Thyroid gland (tissue), 4 donors: Measurements from ENCODE around the gene LRRC4. TPM values are rescaled to one million over a fixed set of nuclear protein-coding genes. Genes with fewer than 3 reads are reported as not detected.

Experiments
- DNase-seq, 2 donors: peaks; one replicate each; pipeline ENCODE4 v3.0.0-alpha.2; 2019
- H3K27ac ChIP-seq, 3 donors: fragments of 200-600 bp; sonication (generic); 1 replicate in 2 of 3; 2 replicates in 1 of 3; pipeline ENCODE4 v1.5.1; 2016 to 2019; ENCODE audit warnings: mild to moderate bottlenecking in 1 of 3, moderate library complexity in 1 of 3
- H3K27me3 ChIP-seq: fragments of 200-600 bp; sonication (generic); one replicate; pipeline ENCODE4 v1.5.1; 2019
- H3K36me3 ChIP-seq, 2 donors: fragments of 200-600 bp; sonication (generic); one replicate each; pipeline ENCODE4 v1.5.1; 2016 to 2019
- H3K4me1 ChIP-seq, 2 donors: fragments of 200-600 bp; sonication (generic); one replicate each; pipeline ENCODE4 v1.5.1; 2017 to 2019
- H3K4me3 ChIP-seq, 3 donors: fragments of 200-600 bp; sonication (generic); replicated peaks in 1 of 3; 1 replicate in 2 of 3; 2 replicates in 1 of 3; pipeline ENCODE4 v1.5.1; 2016; ENCODE audit warnings: mild to moderate bottlenecking in 1 of 3
- H3K9me3 ChIP-seq: fragments of 200-600 bp; sonication (generic); one replicate; pipeline ENCODE4 v1.5.1; 2017
- POLR2A ChIP-seq, 2 donors: fragments of 450-650 bp; IDR thresholded peaks; one replicate each; pipeline ENCODE4 v1.6.1; 2017; ENCODE audit warnings: antibody characterized with exemption in 2 of 2, mild to moderate bottlenecking in 2 of 2, moderate library complexity in 1 of 2
- WGBS, 2 donors: methylation state at CpG; one replicate each; pipeline ENCODE4 v1.1.5; 2017; 5-methylcytosine and 5-hydroxymethylcytosine counted together
- intact Hi-C: fragments of 100-400 bp; cut with DNase I; formaldehyde crosslinking; loops from one replicate; pipeline ENCODE4 v1.15.1; 2023
- total RNA-seq, 4 donors: library from RNA; depleted of rRNA; stranded (reverse); fragments of >200 nt; gene quantifications; one replicate each; pipeline ENCODE4 v1.2.3, GENCODE V29; 2016
- TF ChIP-seq, protein P1 (sequence below), 6 experiments: fragments of 200-600 bp in 3 of 6; fragments of 450-650 bp in 3 of 6; sonication (generic) in 3 of 6; IDR thresholded peaks; one replicate each; pipeline ENCODE4 v1.5.1; 2016 to 2019; ENCODE audit warnings: antibody characterized with exemption in 6 of 6, mild to moderate bottlenecking in 2 of 6, inconsistent platforms in 1 of 6, moderate library complexity in 1 of 6

LRRC4 gene
- total RNA-seq, 4 donors from 2014 or later, result 0.39 to 3.7 (median 0.95) TPM

DNA sequence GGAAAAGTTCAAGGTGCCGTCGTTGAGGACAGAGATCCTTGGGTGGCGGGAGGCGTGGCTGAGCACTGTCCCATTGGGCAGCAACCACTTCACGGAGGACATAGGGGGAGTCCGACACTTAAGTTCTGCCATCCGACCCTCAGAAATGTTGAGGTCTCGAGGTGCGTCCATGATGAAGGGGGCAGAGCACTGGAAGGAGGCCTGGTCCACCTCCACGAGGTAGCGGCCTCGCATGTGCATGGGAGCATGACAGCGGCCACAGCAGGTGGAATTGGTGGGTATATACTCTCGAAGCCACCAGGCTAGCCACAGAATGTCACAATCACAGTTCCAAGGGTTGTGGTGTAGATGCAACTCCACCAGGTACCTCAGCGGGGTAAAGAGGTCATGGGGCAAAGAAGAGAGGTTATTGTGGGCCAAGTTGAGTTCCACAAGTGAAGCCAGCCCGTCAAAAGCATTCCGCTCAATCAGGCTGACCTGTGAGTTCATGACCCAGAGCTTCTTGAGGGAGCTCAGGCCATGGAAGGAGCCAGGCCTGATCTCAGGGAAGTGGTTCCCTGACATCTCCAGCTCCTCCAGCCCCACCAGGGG, 1.7 kb downstream of the LRRC4 start:
- Histone ChIP-seq H3K27me3 (no peaks in the 10 kb centered on the region), H3K27ac (no peak overlapping the region), H3K4me3 (no peak overlapping the region), H3K4me1 (peaks cover 13 to 20% of the 10 kb centered on the region in 2 donors), H3K9me3 (no peaks in the 10 kb centered on the region), H3K36me3 (no peaks in the 10 kb centered on the region)
- TF ChIP-seq, protein P1, sequence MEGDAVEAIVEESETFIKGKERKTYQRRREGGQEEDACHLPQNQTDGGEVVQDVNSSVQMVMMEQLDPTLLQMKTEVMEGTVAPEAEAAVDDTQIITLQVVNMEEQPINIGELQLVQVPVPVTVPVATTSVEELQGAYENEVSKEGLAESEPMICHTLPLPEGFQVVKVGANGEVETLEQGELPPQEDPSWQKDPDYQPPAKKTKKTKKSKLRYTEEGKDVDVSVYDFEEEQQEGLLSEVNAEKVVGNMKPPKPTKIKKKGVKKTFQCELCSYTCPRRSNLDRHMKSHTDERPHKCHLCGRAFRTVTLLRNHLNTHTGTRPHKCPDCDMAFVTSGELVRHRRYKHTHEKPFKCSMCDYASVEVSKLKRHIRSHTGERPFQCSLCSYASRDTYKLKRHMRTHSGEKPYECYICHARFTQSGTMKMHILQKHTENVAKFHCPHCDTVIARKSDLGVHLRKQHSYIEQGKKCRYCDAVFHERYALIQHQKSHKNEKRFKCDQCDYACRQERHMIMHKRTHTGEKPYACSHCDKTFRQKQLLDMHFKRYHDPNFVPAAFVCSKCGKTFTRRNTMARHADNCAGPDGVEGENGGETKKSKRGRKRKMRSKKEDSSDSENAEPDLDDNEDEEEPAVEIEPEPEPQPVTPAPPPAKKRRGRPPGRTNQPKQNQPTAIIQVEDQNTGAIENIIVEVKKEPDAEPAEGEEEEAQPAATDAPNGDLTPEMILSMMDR (IDR thresholded peaks at IDR 0.05), result no peak
- TF ChIP-seq POLR2A (IDR thresholded peaks at IDR 0.05), result no peak
- intact Hi-C loops, result no loop called here
- DNase-seq, result no peak
- whole genome bisulfite sequencing, 2 donors, result 95 to 96% methylated on average over 17 of the region's 17 CpGs

DNA sequence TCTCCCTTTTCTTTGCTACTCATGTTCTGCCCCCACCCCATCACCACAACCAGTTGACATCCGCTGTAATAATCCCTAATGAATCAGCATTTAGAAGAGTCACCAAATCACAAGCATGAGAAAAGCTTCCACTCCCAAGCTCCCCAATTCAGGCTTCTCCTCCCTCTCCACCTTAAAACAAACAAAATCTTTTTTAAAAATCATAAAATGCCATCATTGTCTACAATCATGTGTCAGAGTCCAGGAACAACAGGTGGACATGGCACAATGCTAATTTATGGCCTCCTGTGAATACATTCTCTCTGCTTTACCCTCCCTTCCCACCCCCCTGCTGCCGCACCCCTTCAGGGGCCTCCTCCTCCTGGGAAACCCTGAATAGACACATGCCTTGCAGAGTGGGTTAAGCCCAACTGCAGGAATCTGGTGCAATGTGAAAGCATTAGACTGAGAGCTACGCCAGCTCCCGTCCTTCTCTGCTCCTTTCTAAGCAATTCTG, 3.7 kb downstream of the LRRC4 start:
- no peaks in the 10 kb centered on the region for H3K36me3 ChIP-seq
- TF ChIP-seq, protein P1 (IDR thresholded peaks at IDR 0.05), result no peak
- TF ChIP-seq POLR2A (IDR thresholded peaks at IDR 0.05), result no peak
- H3K4me3 ChIP-seq, result no peak overlapping the region
- H3K27ac ChIP-seq, result no peak overlapping the region
- peaks cover 7 to 14% of the 10 kb centered on the region in 2 donors for H3K4me1 ChIP-seq
- no peaks in the 10 kb centered on the region for H3K27me3 ChIP-seq
- intact Hi-C loops, result no loop called here
- H3K9me3 ChIP-seq, result no peaks in the 10 kb centered on the region
- 88 to 98% methylated on average over 4 of the region's 4 CpGs for WGBS, 2 donors
- no peak for DNase-seq

DNA sequence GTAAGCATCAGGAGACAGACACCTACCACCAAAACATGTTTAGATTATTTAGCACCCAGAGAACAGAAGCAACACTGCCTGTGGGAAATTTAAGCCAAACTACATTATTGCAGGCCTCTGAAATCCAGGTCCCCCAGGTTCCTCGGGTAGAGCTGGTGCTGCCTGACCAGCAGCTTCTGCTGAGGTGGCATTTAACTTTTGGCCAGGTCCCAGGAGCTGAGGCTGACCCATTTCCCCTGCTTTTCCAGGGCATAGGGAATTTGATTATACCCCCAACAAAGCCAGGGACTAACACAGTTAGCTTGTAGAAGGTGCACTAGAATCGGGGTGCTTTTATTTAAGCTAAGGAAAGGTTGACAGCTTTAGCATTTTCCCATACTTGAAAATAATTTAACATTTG, 4.7 kb downstream of the LRRC4 start:
- intact Hi-C loops, result no loop called here
- no peaks in the 10 kb centered on the region for H3K27me3 ChIP-seq
- H3K4me1 ChIP-seq, result peaks cover 7 to 10% of the 10 kb centered on the region in 2 donors
- DNase-seq, result no peak
- H3K36me3 ChIP-seq, result no peaks in the 10 kb centered on the region
- WGBS, 2 donors, result 66 to 78% methylated on average over 2 of the region's 2 CpGs
- TF ChIP-seq, protein P1 (IDR thresholded peaks at IDR 0.05), result no peak
- TF ChIP-seq POLR2A (IDR thresholded peaks at IDR 0.05), result no peak
- H3K4me3 ChIP-seq, result no peak overlapping the region
- H3K27ac ChIP-seq, result no peak overlapping the region
- H3K9me3 ChIP-seq, result no peaks in the 10 kb centered on the region

DNA sequence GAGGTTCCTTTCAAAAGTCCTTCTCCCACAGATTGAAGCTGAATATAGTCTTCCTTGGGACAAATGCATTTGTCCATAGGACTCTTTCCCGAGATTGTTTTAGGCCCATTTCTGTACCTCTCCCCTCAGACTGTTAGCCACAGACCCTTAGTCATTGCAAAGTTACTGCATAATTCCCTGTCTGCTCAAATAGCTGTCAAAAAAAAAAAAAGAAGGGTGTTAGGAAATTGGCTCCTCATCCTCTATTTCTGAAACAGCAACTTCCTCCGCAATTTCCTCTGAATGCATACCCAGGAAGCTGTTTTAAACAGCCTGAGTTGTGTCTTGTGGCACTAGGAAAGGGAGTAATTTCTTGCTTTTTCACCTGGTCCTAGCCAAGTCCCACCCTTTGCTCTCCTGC, 5.4 kb downstream of the LRRC4 start:
- intact Hi-C loops, result no loop called here
- H3K27me3 ChIP-seq, result no peaks in the 10 kb centered on the region
- H3K36me3 ChIP-seq, result no peaks in the 10 kb centered on the region
- no peaks in the 10 kb centered on the region for H3K9me3 ChIP-seq
- H3K4me3 ChIP-seq, result no peak overlapping the region
- 84 to 91% methylated on average over 2 of the region's 2 CpGs for WGBS, 2 donors
- no peak for DNase-seq
- TF ChIP-seq, protein P1 (IDR thresholded peaks at IDR 0.05), result no peak
- no peak for TF ChIP-seq POLR2A (IDR thresholded peaks at IDR 0.05)
- H3K4me1 ChIP-seq, result peaks cover 5 to 6% of the 10 kb centered on the region in 2 donors
- no peak overlapping the region for H3K27ac ChIP-seq

DNA sequence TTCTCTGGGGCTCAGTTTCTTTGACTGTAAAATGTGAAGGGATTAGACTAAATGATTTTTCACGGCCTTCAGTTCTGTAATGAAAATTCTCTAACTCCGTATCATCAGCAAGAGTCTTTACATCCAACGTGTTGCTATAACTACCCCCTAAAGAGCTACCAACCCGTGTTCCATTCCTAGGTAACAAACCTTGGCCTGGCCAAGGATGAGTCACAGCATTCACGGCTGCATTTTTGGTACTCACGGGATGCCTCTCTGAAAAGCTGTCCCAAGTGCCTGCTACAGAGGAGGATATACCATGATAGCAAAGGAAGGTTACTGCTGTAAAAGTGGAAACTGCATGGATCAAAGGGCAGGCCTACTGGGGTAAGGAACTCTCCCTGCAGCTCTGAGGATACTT, 5.9 kb downstream of the LRRC4 start:
- Histone ChIP-seq H3K9me3 (no peaks in the 10 kb centered on the region), H3K27me3 (no peaks in the 10 kb centered on the region), H3K36me3 (no peaks in the 10 kb centered on the region), H3K4me3 (no peak overlapping the region), H3K27ac (no peak overlapping the region), H3K4me1 (peaks cover 1% of the 10 kb centered on the region in 2 donors)
- no peak for DNase-seq
- intact Hi-C loops, result no loop called here
- 92 to 95% methylated on average over 6 of the region's 6 CpGs for WGBS, 2 donors
- TF ChIP-seq POLR2A (IDR thresholded peaks at IDR 0.05), result no peak
- TF ChIP-seq, protein P1 (IDR thresholded peaks at IDR 0.05), result no peak
